ENCODE measurements around the gene DUT.

The DUT gene

GRCh38 chr15:48373821-48374451, 42.7 kb downstream of the DUT start:
- DNase-seq: peak; percentile 59

- no peak for DNase-seq
Observed at GRCh38 chr15:48374472-48374871, 43.2 kb downstream of the DUT start.

- no peak for DNase-seq
Observed at GRCh38 chr15:48375767-48376166, 44.5 kb downstream of the DUT start.

- DNase-seq: no peak
Observed at GRCh38 chr15:48380198-48380597, 49.0 kb downstream of the DUT start.

GRCh38 chr15:48381861-48382260, 50.6 kb downstream of the DUT start:
- DNase-seq: no peak

GRCh38 chr15:48383031-48383430, 51.8 kb downstream of the DUT start:
- no peak for DNase-seq

- no peak for DNase-seq
Observed at GRCh38 chr15:48384616-48385015, 53.4 kb downstream of the DUT start.

- peak; percentile 58 for DNase-seq
Observed at GRCh38 chr15:48385031-48385830, 54.0 kb downstream of the DUT start.

GRCh38 chr15:48388016-48388851, 57.0 kb downstream of the DUT start:
- DNase-seq: no peak

GRCh38 chr15:48388910-48389309, 57.7 kb downstream of the DUT start:
- no peak for DNase-seq

GRCh38 chr15:48389691-48390143, 58.5 kb downstream of the DUT start:
- DNase-seq: no peak

GRCh38 chr15:48391950-48392349, 60.7 kb downstream of the DUT start:
- DNase-seq: no peak

- DNase-seq: no peak
Observed at GRCh38 chr15:48392356-48392755, 61.1 kb downstream of the DUT start.

All from kidney glomerular epithelial cell (primary cell).